Measurements from ENCODE around the gene LRCH1. TPM values are rescaled to one million over a fixed set of nuclear protein-coding genes. Genes with fewer than 3 reads are reported as not detected.

Gene LRCH1
- total RNA-seq, 1 donor, result 6.9 TPM

GRCh38 chr13:46592385-46592784 lies 39.4 kb downstream of the LRCH1 start:
- no peak overlapping the region for H3K4me2 ChIP-seq (ENCODE audit: insufficient read depth, low read length)
- TF ChIP-seq CTCF (IDR thresholded peaks at IDR 0.05; ENCODE audit: extremely low read depth, low read depth, low read length), result no peak
- H3K4me3 ChIP-seq (ENCODE audit: insufficient read depth, low read length), result no peak overlapping the region
- no peaks in the 10 kb centered on the region for H3K36me3 ChIP-seq (ENCODE audit: insufficient read depth, low read length)
- H3K4me1 ChIP-seq (ENCODE audit: insufficient read depth, low read length), result peaks cover 4% of the 10 kb centered on the region
- H4K20me1 ChIP-seq (ENCODE audit: insufficient read depth, low read length), result peaks cover 46% of the 10 kb centered on the region
- H3K27ac ChIP-seq (ENCODE audit: low read depth, low read length), result no peak overlapping the region
- no peak overlapping the region for H2AFZ ChIP-seq (ENCODE audit: low read length)
- no peak for DNase-seq (ENCODE audit: insufficient read length, low spot score, missing footprints)
- H3K79me2 ChIP-seq (ENCODE audit: insufficient read depth, low read length), result peaks cover 72% of the 10 kb centered on the region
- no peaks in the 10 kb centered on the region for H3K27me3 ChIP-seq (ENCODE audit: insufficient read depth, low read length)
- H3K9me3 ChIP-seq (ENCODE audit: low read depth, low read length), result no peaks in the 10 kb centered on the region

GRCh38 chr13:46593398-46593797 lies 40.4 kb downstream of the LRCH1 start:
- no peak for DNase-seq (ENCODE audit: insufficient read length, low spot score, missing footprints)
- no peaks in the 10 kb centered on the region for H3K27me3 ChIP-seq (ENCODE audit: insufficient read depth, low read length)
- H3K4me3 ChIP-seq (ENCODE audit: insufficient read depth, low read length), result no peak overlapping the region
- no peaks in the 10 kb centered on the region for H3K9me3 ChIP-seq (ENCODE audit: low read depth, low read length)
- no peak for TF ChIP-seq CTCF (IDR thresholded peaks at IDR 0.05; ENCODE audit: extremely low read depth, low read depth, low read length)
- H2AFZ ChIP-seq (ENCODE audit: low read length), result no peak overlapping the region
- peaks cover 77% of the 10 kb centered on the region for H3K79me2 ChIP-seq (ENCODE audit: insufficient read depth, low read length)
- H4K20me1 ChIP-seq (ENCODE audit: insufficient read depth, low read length), result peaks cover 42% of the 10 kb centered on the region
- H3K27ac ChIP-seq (ENCODE audit: low read depth, low read length), result no peak overlapping the region
- peaks cover 4% of the 10 kb centered on the region for H3K4me1 ChIP-seq (ENCODE audit: insufficient read depth, low read length)
- H3K36me3 ChIP-seq (ENCODE audit: insufficient read depth, low read length), result no peaks in the 10 kb centered on the region
- no peak overlapping the region for H3K4me2 ChIP-seq (ENCODE audit: insufficient read depth, low read length)

- H3K27ac ChIP-seq (ENCODE audit: low read depth, low read length), result no peak overlapping the region
- H3K4me3 ChIP-seq (ENCODE audit: insufficient read depth, low read length), result no peak overlapping the region
- DNase-seq (ENCODE audit: insufficient read length, low spot score, missing footprints), result no peak
Observed at GRCh38 chr13:46594374-46595078, 41.6 kb downstream of the LRCH1 start.

More at GRCh38 chr13:46594374-46595078, 41.6 kb downstream of the LRCH1 start:
- Histone ChIP-seq H3K4me2 (ENCODE audit: insufficient read depth, low read length) (no peak overlapping the region), H3K4me1 (ENCODE audit: insufficient read depth, low read length) (peaks cover 4% of the 10 kb centered on the region), H3K36me3 (ENCODE audit: insufficient read depth, low read length) (no peaks in the 10 kb centered on the region), H3K9me3 (ENCODE audit: low read depth, low read length) (no peaks in the 10 kb centered on the region), H3K27me3 (ENCODE audit: insufficient read depth, low read length) (no peaks in the 10 kb centered on the region), H3K79me2 (ENCODE audit: insufficient read depth, low read length) (peaks cover 79% of the 10 kb centered on the region), H4K20me1 (ENCODE audit: insufficient read depth, low read length) (peaks cover 42% of the 10 kb centered on the region), H2AFZ (ENCODE audit: low read length) (no peak overlapping the region)
- no peak for TF ChIP-seq CTCF (IDR thresholded peaks at IDR 0.05; ENCODE audit: extremely low read depth, low read depth, low read length)
